T1000 (cell line): Measurements from ENCODE around the gene CD300LB.
"Not testable (repeated sequence)": the region's sequence is repeated elsewhere in the genome, so short reads cannot be mapped to it uniquely, and the experiment has no call there.

Experiments used
- DNase-seq: peaks from one replicate; lab custom pipeline; 2025; ENCODE audit warnings: mixed read lengths; lab: John Stamatoyannopoulos, UW

The CD300LB gene

GRCh38 chr17:74531231-74531761 lies at the start of gene CD300LB:
Gene CD300LB, minus strand, starts transcription at chr17:74531475. Its CDS starts 125 bp downstream, at chr17:74531350.
- DNase-seq = no peak

DNA sequence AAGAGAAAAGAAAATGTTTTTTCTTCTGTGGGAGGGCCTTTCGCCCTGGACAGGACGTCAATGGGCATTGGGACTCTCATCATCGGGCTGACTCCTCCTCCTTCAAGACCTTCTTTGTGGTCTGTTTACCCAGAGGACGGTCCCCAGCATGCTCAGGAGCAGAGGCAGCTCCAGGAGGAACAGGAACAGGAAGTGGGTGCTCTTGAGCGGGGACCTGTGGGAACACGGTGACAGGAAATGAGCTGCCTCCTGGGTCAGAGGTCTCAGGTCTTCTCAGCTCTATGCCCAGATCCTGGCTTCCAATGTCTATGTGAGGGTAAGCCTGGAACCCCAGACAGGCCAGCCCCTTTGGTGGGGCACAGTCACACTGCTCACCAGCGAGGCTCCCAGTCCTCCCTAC lies 48.6 kb upstream of the CD300LB start:
- DNase-seq = no peak

DNA sequence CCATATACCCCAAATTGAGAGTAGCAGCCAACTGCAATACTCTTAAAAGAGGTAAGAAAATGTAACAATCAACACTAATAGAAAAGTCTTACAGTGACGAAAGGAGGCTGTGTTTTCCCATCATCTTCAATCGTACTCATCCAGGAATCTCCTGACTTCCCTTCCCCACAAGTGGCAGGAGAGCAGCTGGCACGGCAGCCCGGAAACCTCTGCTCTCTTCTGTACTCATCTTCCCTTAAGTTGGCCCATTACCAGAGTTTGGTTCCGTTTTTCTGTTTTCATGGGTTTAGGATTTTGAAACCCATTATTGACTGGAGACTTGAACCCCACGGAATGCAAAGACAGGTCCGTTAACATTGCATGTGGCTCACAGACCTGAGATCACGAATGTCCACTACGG lies 47.7 kb upstream of the CD300LB start:
- no peak for DNase-seq

DNA sequence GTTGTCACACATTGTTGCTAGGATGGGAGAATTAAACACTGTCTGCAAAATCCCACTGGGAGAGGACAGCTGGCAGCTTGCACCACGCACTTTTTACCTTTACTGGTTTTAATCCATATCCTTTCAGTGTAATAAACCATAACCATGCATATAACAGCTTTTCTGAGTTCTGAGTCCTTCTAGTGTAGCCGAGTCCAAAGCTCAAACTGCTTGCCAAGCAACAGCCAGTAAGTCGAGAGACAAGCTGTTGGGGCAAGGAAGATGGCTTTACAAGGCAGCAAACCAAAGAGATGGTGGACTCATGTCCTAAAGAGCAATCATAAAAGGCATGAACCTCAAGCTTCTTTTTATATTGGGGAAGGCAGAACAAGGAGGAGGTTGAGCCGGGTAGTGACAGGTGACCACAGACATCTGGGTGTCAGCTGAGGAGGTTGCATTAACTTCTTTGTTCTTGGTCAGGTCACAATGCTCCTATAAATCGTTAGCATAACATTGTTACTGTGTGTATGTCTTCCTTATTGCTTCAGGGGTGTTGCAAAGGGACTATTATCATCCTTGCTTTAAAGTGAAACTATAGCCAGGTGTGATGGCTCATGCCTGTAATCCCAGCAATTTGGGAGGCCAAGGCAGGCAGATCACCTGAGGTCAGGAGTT lies 43.3 kb upstream of the CD300LB start:
- DNase-seq = no peak

GRCh38 chr17:74573635-74574034 lies 42.4 kb upstream of the CD300LB start:
- DNase-seq = not testable (repeated sequence)

DNA sequence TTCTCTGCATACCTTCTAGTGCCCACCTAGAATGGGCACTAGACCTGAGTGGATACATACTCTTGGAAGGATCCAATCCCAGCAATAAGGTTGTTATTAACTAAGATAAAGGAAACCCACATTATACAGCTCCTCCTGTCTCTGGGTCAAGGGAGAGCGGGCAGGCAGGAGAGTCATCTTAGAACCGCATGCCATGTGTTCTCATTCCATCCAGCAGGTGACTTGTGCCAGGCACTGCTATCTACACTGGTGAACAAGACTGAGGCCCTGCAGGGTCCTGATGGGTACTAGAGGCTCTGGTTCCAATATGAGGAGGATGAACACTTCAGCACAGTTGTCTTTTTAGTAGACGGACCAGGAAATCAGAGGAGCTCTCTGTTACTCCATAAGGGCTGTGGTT lies 41.9 kb upstream of the CD300LB start:
- DNase-seq = no peak

- DNase-seq = no peak
Measured at GRCh38 chr17:74571621-74572270, 40.5 kb upstream of the CD300LB start.

DNA sequence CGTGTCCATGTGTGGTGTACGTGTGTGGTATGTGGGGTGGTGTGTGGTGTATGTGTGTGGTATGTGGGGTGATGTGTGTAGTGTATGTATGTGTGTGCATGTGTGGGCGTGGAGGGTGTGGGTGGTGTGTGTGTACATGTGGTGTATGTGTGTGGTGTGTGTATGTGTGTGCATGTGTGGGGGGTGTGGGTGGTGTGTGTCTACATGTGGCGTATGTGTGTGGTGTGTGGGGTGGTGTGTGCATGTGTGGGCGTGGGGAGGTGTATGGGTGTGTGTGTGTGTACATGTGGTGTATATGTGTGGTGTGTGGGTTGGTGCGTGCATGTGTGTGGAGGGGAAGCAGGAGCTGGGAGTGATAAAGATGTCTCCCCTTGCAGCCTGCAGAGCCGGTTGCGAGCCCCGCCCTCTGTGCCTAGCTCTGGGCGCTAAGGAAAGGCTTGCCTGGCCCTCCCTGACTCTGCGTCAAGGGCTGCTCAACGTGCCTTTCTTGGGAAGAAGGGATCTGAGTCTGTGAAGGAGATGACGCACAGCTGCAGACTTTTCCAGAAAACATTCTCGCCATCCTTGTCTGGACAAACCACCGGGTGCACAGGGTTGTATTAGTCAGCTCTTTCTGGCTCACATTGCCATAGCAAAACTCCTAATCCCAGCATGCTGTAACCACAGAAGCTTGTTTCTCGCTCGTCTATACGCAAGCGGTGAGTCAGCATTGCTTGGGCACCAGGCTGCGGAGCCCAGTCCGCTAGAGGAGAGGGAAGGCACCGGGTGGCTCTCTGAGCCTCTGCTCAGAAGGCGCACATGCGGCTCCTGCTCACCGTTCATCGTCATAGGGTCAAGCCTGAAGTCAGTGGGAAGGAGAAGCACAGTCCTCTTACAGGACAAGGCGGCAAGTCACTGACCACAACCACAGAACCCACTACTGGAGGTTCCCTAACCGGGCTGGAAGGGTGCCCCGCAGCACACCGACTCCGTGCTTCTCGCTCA lies 38.0 kb upstream of the CD300LB start:
- DNase-seq = no peak

- no peak for DNase-seq
Measured at GRCh38 chr17:74568106-74568873, 37.0 kb upstream of the CD300LB start.

DNA sequence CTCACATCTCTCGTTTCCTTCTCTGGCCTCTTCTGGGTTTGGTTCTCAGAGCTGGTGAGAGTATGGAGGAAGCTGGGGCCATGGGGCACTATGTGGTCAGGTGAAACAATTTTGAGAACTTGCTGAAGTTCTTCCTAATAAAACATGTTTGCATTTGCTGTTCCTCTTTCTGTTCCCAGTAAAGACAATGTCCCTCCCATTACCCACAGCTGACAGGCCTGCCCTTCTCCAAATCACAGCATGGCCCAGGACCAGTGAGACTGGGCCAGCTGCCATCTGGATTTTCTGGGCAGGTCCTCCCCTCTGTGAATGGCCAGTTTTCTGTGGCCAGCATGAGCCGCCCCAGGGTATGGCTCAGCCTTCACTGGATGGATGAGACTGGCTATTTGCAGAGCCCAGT lies 36.1 kb upstream of the CD300LB start, which contains the start of gene CD300H:
Gene CD300H (minus strand): TSS at position 113 of the 400 bp plus-strand sequence.
- no peak for DNase-seq

GRCh38 chr17:74566132-74566753 lies 35.0 kb upstream of the CD300LB start:
- no peak for DNase-seq

DNA sequence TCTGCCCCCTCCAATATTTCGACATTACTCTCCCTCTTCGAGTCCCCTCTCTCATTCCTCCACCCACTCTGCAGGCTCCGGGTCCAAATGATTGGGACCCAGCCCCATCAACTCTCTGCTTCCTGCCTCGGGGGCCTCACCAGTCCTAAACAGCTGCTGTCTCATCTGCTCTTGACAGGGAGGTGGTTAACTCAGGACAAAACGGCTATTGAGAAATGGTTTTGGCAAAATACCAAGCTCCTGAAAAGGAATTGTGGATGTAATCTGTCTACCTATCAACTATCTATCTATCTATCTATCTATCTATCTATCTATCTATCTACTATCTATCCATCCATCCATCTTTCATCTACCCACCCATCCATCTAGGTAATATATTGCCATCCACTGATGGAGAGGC lies 33.9 kb upstream of the CD300LB start:
- DNase-seq = no peak

GRCh38 chr17:74563358-74563757 lies 32.1 kb upstream of the CD300LB start:
- DNase-seq = no peak

- DNase-seq = no peak
Measured at GRCh38 chr17:74561586-74561985, 30.3 kb upstream of the CD300LB start.

DNA sequence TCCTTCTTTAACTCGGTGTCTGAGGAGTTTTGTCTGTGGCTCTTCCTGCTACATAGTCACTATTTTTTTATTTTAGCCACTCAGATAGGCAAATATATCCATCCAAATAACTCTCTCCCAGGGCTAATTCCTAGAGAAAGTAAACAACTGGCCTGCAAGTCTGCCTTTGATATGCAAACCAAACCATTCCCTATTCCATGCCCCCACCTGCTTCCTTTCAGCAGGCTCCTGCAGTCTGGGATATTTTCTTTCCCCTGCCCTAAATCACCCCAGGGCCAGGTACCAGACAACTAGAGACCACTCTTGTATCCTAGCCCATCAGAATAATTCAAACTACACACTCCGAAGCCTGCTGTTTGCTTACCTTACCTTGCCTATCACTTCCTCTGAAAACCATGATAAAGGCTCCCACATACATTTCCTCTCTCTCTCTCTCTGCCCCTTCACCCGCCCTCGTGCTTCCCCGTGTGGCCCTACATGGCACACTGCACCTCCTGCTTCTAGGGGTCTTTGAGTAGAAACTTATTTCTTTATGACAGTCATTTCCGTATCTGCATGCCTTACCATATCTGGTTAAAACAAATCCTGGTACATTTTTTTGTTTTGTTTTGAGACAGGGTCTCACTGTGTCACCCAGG lies 27.7 kb upstream of the CD300LB start:
- no peak for DNase-seq

- not testable (repeated sequence) for DNase-seq
Measured at GRCh38 chr17:74558402-74558801, 27.1 kb upstream of the CD300LB start.

- DNase-seq = no peak
Measured at GRCh38 chr17:74555427-74555940, 24.2 kb upstream of the CD300LB start.

DNA sequence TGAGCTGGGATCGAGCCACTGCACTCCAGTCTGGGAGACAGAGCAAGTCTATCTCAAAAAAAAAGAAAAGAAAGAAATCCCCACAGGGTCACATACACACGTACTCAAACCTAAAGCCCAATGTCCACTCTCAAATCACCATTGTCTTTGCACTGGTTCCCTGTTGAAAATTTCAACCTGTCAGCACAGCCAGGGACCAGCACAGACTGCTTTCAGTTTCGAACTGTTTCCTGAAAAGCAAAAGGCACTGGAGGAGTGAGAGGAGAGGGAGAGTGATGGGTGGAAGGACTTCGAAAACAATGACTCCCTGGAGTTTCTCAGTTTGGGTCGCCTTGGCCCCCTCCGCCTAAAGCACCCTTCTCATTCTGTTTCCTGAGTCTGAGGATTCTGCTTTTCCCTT lies 23.6 kb upstream of the CD300LB start:
- no peak for DNase-seq

DNA sequence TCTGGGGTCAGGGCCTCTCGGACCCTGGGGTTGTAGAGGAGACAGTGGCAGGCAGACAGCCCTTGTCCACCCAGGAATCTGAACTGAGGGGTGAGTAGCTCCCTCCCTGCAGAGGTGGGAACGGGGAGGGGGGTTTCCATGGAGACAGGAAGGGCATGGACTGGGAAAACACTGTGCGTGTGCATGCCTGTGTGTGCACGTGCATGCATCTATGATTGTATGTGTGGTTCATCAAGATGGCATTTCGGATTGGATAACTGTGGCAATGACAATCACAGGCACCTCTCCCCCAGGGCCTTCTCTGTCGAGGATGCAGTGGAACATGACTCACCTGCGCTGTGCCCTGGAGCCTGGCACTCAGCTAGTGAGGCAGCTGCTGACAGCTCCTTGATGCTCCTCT lies 20.8 kb upstream of the CD300LB start:
- no peak for DNase-seq

GRCh38 chr17:74550602-74551001 lies 19.3 kb upstream of the CD300LB start:
- DNase-seq = no peak
